SJSA1 (cell line): ENCODE measurements around the gene HERC4. TPM values are rescaled to one million over a fixed set of nuclear protein-coding genes. Genes with fewer than 3 reads are reported as not detected.
A peak's percentile ranks its signal among the peaks of the same experiment; 100 is the strongest.
"Not testable (repeated sequence)": the region's sequence is repeated elsewhere in the genome, so short reads cannot be mapped to it uniquely, and the experiment has no call there.

Experiments used
- DNase-seq, 2 experiments: peaks; one replicate each; pipeline ENCODE4 v3.0.0-alpha.2; 2015 to 2020; ENCODE audit warnings: low spot score in 2 of 2, low read depth in 1 of 2
- H3K27ac ChIP-seq: fragments of 250-450 bp; sonication (Bioruptor Pico); 2 replicates; pipeline ENCODE4 v1.5.1; 2020; ENCODE audit warnings: mild to moderate bottlenecking, moderate library complexity
- H3K27me3 ChIP-seq: fragments of 250-450 bp; sonication (Bioruptor Pico); replicated peaks from 2 replicates; pipeline ENCODE4 v1.5.1; 2020; ENCODE audit warnings: mild to moderate bottlenecking, moderate library complexity
- H3K36me3 ChIP-seq: fragments of 250-450 bp; sonication (Bioruptor Pico); 2 replicates; pipeline ENCODE4 v1.5.1; 2020; ENCODE audit warnings: mild to moderate bottlenecking
- H3K4me1 ChIP-seq: fragments of 250-450 bp; sonication (Bioruptor Pico); replicated peaks from 2 replicates; pipeline ENCODE4 v1.6.1; 2021; ENCODE audit warnings: mild to moderate bottlenecking
- H3K4me3 ChIP-seq: fragments of 250-450 bp; sonication (Bioruptor Pico); 2 replicates; pipeline ENCODE4 v1.5.1; 2020; ENCODE audit warnings: mild to moderate bottlenecking
- H3K9me3 ChIP-seq: fragments of 250-450 bp; sonication (Bioruptor Pico); replicated peaks from 2 replicates; pipeline ENCODE4 v1.5.1; 2020; ENCODE audit warnings: mild to moderate bottlenecking
- total RNA-seq: library from RNA; depleted of rRNA; stranded (reverse); fragments of >200 nt; shearing (Covaris generic); gene quantifications from 2 replicates; pipeline ENCODE4 v1.2.3, GENCODE V29; 2014; rRNA removed

Gene HERC4
- total RNA-seq, 1 experiment from 2014 or later, result 42.0 TPM

DNA sequence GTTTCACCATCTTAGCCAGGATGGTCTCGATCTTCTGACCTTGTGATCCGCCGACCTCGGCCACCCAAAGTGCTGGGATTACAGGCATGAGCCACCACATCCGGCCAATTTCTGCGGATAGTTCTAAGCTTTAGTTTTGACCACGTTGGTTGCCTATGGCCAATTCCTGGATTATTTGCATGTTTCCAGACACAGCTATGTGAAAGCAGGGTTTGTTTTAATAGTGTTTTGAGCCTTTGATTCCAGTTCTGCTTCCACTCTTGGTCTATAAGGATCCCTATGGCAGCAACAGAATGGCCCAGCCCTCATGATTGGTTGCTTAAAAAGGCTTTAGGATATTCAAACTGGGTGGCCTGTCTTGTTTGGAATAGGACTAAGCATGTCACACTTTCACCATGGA lies 171.5 kb downstream of the HERC4 start:
- H3K4me1 ChIP-seq, result no peaks in the 10 kb centered on the region
- DNase-seq, result no peak
- H3K4me3 ChIP-seq, result no peak overlapping the region
- no peak overlapping the region for H3K27ac ChIP-seq
- no peaks in the 10 kb centered on the region for H3K9me3 ChIP-seq
- no peaks in the 10 kb centered on the region for H3K27me3 ChIP-seq
- peaks cover 67% of the 10 kb centered on the region for H3K36me3 ChIP-seq

- Histone ChIP-seq H3K9me3 (no peaks in the 10 kb centered on the region), H3K36me3 (peaks cover 82% of the 10 kb centered on the region), H3K4me3 (no peak overlapping the region), H3K27me3 (no peaks in the 10 kb centered on the region), H3K27ac (no peak overlapping the region), H3K4me1 (no peaks in the 10 kb centered on the region)
- DNase-seq, result no peak
These were observed 181.4 kb downstream of the HERC4 start for GRCh38 chr10:67893637-67894036.

DNA sequence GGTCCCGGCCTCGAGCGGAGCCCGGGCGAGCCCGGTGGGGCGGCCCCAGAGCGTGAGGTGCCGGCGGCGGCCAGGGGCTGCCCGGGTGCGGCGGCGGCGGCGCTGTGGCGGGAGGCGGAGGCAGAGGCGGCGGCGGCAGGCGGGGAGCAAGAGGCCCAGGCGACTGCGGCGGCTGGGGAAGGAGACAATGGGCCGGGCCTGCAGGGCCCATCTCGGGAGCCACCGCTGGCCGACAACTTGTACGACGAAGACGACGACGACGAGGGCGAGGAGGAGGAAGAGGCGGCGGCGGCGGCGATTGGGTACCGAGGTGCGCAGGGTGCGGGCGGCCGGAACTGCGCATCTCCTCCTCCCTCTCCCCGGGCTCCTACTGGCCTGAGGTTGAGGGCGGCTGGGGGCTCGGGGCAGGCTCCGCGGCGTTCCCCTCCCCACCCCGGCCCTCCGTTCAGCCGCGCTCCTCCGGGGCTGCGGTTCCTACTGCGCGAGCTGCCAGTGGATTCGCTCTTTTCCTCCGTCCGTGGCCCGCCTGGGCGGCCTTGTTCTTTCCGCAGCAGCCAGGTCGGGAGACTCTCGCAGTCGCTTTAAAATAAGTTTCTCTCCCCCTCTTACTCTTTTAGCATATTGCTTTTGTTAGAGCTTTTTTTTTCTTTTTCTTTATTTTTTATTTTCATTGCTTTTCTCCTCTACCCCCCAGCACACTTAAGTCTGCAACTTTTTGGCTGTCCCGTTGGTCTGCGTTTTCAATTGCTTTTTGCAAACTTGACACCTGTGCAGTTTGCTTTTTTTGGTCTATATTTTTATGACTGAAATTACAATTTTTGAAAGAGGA lies 190.0 kb downstream of the HERC4 start:
- Histone ChIP-seq H3K4me3 (peak overlapping the region; percentile 92), H3K9me3 (no peaks in the 10 kb centered on the region), H3K27me3 (no peaks in the 10 kb centered on the region), H3K36me3 (peaks cover 39% of the 10 kb centered on the region), H3K4me1 (peaks cover 8% of the 10 kb centered on the region), H3K27ac (peak overlapping the region; percentile 88)
- peak; percentile 86 to 88 for DNase-seq

DNA sequence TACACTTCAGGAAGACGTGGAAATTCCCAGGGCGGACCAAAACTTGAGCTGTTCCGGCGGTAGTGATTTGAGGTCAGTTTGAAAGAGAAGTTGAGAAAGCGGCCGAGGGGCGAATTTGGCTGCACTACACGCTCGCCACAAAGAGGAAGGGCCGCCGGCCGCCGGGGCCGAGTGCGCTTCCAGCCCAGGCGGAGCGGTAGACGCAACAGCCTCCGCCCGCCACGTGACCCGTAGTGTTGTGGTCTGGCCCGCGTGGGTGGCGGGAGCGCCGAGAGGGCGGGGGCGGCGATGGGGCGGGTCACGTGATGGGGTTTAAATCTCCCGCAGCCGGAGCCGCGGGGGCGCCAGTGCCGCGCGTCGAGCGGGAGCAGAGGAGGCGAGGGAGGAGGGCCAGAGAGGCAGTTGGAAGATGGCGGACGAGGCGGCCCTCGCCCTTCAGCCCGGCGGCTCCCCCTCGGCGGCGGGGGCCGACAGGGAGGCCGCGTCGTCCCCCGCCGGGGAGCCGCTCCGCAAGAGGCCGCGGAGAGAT lies 190.7 kb downstream of the HERC4 start, which contains the start of gene SIRT1:
TSS of gene SIRT1 (plus strand) at position 344 of the 529 bp plus-strand sequence. CDS start at position 410, 66 bp downstream.
- Histone ChIP-seq H3K4me1 (peaks cover 8% of the 10 kb centered on the region), H3K4me3 (peak within 1 kb of the TSS; percentile 92), H3K36me3 (peaks cover 32% of the 10 kb centered on the region), H3K27ac (peak within 1 kb of the TSS; percentile 88), H3K9me3 (no peaks in the 10 kb centered on the region), H3K27me3 (no peaks in the 10 kb centered on the region)
- peak; percentile 87 to 96 for DNase-seq

DNA sequence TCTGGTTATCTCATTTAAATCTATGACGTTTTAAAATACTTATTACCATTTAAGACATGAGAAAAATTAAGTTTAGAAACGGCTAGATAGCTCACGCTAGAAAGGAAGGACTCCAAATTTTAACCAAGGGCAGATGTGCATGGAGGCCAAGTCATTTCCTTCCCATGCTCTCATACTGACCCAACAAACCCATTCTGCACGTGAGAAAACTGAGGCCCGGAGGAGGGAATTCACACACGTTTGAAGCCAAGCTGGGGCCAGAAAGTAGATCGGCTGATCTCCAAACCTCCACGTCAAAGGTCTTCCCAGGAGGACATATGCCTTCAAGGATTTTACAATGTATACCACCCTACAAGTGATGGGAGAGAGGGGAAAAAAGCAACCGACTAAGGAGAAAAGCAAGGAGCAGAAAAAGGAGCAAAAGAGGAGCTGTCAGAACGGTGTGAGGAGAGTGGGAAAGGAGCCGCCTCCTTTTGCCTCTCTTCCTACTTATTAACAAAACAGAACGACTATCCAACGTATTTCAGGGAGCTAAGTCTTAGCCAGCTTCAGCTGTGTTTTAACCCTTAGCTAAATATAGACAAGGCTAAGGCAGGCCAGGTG lies 191.3 kb downstream of the HERC4 start:
- H3K27ac ChIP-seq, result peak overlapping the region; percentile 5; the same call in 1 of the 2 replicates
- H3K27me3 ChIP-seq, result no peaks in the 10 kb centered on the region
- peak overlapping the region; percentile 92 for H3K4me3 ChIP-seq
- peaks cover 27% of the 10 kb centered on the region for H3K36me3 ChIP-seq
- H3K4me1 ChIP-seq, result peaks cover 8% of the 10 kb centered on the region
- DNase-seq, result peak in 1 of 2 experiments; percentile 1
- no peaks in the 10 kb centered on the region for H3K9me3 ChIP-seq

DNA sequence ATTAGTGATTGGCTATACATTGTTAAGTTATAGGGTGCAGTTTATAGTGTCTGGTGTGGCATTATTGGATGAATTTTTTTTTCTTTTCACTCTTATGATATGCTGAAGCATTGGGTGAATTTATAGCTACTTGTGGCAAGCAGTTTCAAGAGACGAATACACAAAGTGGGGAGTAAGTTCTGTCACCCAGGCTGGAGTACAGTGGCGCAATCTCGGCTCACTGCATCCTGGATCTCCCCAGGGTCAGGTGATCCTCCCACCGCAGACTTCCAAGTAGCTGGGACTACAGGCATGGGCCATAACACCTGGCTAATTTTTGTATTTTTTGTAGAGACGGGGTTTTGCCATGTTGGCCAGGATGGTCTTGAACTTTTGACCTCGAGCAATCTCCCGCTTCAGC lies 196.9 kb downstream of the HERC4 start:
- Histone ChIP-seq H3K36me3 (no peaks in the 10 kb centered on the region), H3K4me3 (no peak overlapping the region), H3K27ac (no peak overlapping the region), H3K4me1 (no peaks in the 10 kb centered on the region), H3K27me3 (no peaks in the 10 kb centered on the region), H3K9me3 (no peaks in the 10 kb centered on the region)
- no peak for DNase-seq

- DNase-seq, H3K9me3 ChIP-seq, H3K4me1 ChIP-seq, H3K27me3 ChIP-seq, H3K27ac ChIP-seq, H3K36me3 ChIP-seq, H3K4me3 ChIP-seq: not testable (repeated sequence)
These were observed 197.7 kb downstream of the HERC4 start for GRCh38 chr10:67877421-67877820.

GRCh38 chr10:67875340-67876238 lies 199.5 kb downstream of the HERC4 start:
- no peak overlapping the region for H3K27ac ChIP-seq
- H3K36me3 ChIP-seq, result no peaks in the 10 kb centered on the region
- no peaks in the 10 kb centered on the region for H3K4me1 ChIP-seq
- H3K4me3 ChIP-seq, result no peak overlapping the region
- H3K9me3 ChIP-seq, result no peaks in the 10 kb centered on the region
- H3K27me3 ChIP-seq, result no peaks in the 10 kb centered on the region
- DNase-seq, result no peak

Other genes starting within 250 kb of the HERC4 start
- 0.88 and 1.1 TPM in 2 replicates for gene DNAJC12, start 237.1 kb downstream of the HERC4 start, total RNA-seq
- 25.2 and 28.7 TPM in 2 replicates for gene SIRT1, start 190.6 kb downstream of the HERC4 start, total RNA-seq
- under 0.01 and 0.39 TPM in 2 replicates for gene MYPN, start 34.2 kb upstream of the HERC4 start, total RNA-seq
- gene ATOH7, start 156.8 kb upstream of the HERC4 start, total RNA-seq, result not detected in 2 replicates